GM21825 (cell line): ENCODE data around the gene SEZ6L2.
A peak's percentile ranks its signal among the peaks of the same experiment; 100 is the strongest.
"Not testable (repeated sequence)": the region's sequence is repeated elsewhere in the genome, so short reads cannot be mapped to it uniquely, and the experiment has no call there.

Experiments
- ATAC-seq: cut with Tn5 transposase; IDR thresholded peaks from one replicate; pipeline ENCODE4 v1.9.1; 2021; ENCODE audit warnings: mild to moderate bottlenecking, moderate library complexity; ENCODE audit not compliant: unreplicated experiment

SEZ6L2 gene

GRCh38 chr16:29899516-29900101 lies at the start of gene SEZ6L2:
SEZ6L2 (minus strand) TSS chr16:29899550; CDS start chr16:29899019, 531 bp downstream.
- ATAC-seq = no peak

- ATAC-seq = no peak
Measured at GRCh38 chr16:29947897-29948296, 48.5 kb upstream of the SEZ6L2 start.

- ATAC-seq = no peak
Measured at GRCh38 chr16:29943846-29944799, 44.8 kb upstream of the SEZ6L2 start.

- ATAC-seq = no peak
Measured at GRCh38 chr16:29940656-29941055, 41.3 kb upstream of the SEZ6L2 start.

- not testable (repeated sequence) for ATAC-seq
Measured at GRCh38 chr16:29931750-29932149, 32.4 kb upstream of the SEZ6L2 start.

GRCh38 chr16:29927070-29927905 lies 27.9 kb upstream of the SEZ6L2 start:
- ATAC-seq = no peak

- peak; percentile 9 for ATAC-seq
Measured at GRCh38 chr16:29926711-29927052, 27.3 kb upstream of the SEZ6L2 start.

GRCh38 chr16:29925781-29926710 lies 26.7 kb upstream of the SEZ6L2 start, which contains the start of gene KCTD13:
KCTD13 (minus strand) TSS chr16:29926226; CDS start chr16:29926033, 193 bp downstream.
- ATAC-seq = peak; percentile 87

GRCh38 chr16:29925105-29925756 lies 25.9 kb upstream of the SEZ6L2 start:
- ATAC-seq = no peak

GRCh38 chr16:29922986-29923501 lies 23.7 kb upstream of the SEZ6L2 start:
- ATAC-seq = no peak

GRCh38 chr16:29922326-29922725 lies 23.0 kb upstream of the SEZ6L2 start:
- ATAC-seq = no peak

GRCh38 chr16:29921034-29921385 lies 21.7 kb upstream of the SEZ6L2 start:
- no peak for ATAC-seq

GRCh38 chr16:29920288-29921033 lies 21.1 kb upstream of the SEZ6L2 start:
- ATAC-seq = no peak

GRCh38 chr16:29916979-29917378 lies 17.6 kb upstream of the SEZ6L2 start:
- ATAC-seq = no peak

GRCh38 chr16:29915590-29916247 lies 16.4 kb upstream of the SEZ6L2 start:
- ATAC-seq = no peak

GRCh38 chr16:29913514-29913913 lies 14.2 kb upstream of the SEZ6L2 start:
- no peak for ATAC-seq

GRCh38 chr16:29912087-29912486 lies 12.7 kb upstream of the SEZ6L2 start:
- no peak for ATAC-seq

GRCh38 chr16:29911676-29912010 lies 12.3 kb upstream of the SEZ6L2 start:
- ATAC-seq = no peak
